ENCODE measurements around the gene OR4N2.
"Not testable (repeated sequence)": the region's sequence is repeated elsewhere in the genome, so short reads cannot be mapped to it uniquely, and the experiment has no call there.

The OR4N2 gene, protein sequence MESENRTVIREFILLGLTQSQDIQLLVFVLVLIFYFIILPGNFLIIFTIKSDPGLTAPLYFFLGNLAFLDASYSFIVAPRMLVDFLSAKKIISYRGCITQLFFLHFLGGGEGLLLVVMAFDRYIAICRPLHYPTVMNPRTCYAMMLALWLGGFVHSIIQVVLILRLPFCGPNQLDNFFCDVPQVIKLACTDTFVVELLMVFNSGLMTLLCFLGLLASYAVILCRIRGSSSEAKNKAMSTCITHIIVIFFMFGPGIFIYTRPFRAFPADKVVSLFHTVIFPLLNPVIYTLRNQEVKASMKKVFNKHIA

DNA sequence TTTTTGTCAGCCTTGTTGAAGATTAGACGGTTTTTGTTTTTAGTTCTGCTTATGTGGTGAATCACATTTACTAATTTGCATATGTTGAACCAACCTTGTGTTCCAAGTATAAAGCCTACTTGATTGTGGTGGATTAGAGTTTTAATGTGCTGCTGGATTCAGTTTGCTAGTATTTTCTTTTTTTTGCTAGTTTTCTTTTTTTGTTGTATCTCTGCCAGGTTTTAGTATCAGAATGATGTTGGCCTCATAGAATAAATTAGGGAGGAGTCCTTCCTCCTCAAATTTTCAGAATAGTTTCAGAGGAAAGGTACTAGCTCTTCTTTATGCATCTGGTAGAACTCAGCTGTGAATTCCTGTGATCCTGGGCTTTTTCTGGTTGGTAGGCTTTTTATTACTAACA is at the start of gene OR4N2:
OR4N2 (plus strand) TSS at position 301 of the 400 bp plus-strand sequence. CDS start 23,679 bp downstream, outside the sequence.
- not testable (repeated sequence) for H3K9me3 ChIP-seq (ENCODE audit: control insufficient read depth in 5 of 5, low read length in 5 of 5); H3K27ac ChIP-seq (ENCODE audit: low read depth, low read length); H3K27me3 ChIP-seq (ENCODE audit: control insufficient read depth in 5 of 5, insufficient read depth in 4 of 5, low read length in 5 of 5); H3K4me3 ChIP-seq (ENCODE audit: low read depth in 1 of 5, low read length in 5 of 5); H3K4me1 ChIP-seq (ENCODE audit: control insufficient read depth in 5 of 5, insufficient read depth in 5 of 5, low read length in 5 of 5); H3K36me3 ChIP-seq (ENCODE audit: control insufficient read depth in 5 of 5, insufficient read depth in 5 of 5, low read length in 5 of 5); H3K9ac ChIP-seq (ENCODE audit: low read length in 5 of 5)

DNA sequence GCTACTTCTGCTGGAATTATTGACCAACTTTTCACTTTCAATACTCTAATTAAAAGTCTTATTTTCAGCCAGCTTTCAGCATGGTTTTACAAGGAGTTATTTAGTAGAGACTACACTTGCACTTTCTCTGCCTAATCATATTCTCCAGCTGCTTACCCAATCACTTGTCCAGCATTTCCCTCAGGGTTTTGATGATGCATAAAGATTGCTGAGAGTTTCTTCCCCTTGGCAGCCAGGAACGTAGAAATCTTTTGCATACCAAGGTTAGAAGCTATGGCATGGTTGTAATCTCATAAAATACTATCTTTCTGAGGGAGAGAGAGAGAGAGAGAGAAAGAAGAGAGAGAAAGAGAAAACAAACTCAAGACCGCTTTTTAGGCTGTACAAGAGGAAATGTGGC is 49.4 kb upstream of the OR4N2 start:
- Histone ChIP-seq H3K9me3 (ENCODE audit: control insufficient read depth in 5 of 5, low read length in 5 of 5) (no peaks in the 10 kb centered on the region), H3K4me3 (ENCODE audit: low read depth in 1 of 5, low read length in 5 of 5) (no peak overlapping the region), H3K9ac (ENCODE audit: low read length in 5 of 5) (no peak overlapping the region), H3K4me1 (ENCODE audit: control insufficient read depth in 5 of 5, insufficient read depth in 5 of 5, low read length in 5 of 5) (peaks cover 0 to 6% (median 0%) of the 10 kb centered on the region in 5 donors), H3K36me3 (ENCODE audit: control insufficient read depth in 5 of 5, insufficient read depth in 5 of 5, low read length in 5 of 5) (no peaks in the 10 kb centered on the region), H3K27me3 (ENCODE audit: control insufficient read depth in 5 of 5, insufficient read depth in 4 of 5, low read length in 5 of 5) (no peaks in the 10 kb centered on the region), H3K27ac (ENCODE audit: low read depth, low read length) (no peak overlapping the region)

GRCh38 chr14:19771491-19771890 is 32.1 kb upstream of the OR4N2 start:
- H3K9me3 ChIP-seq (ENCODE audit: control insufficient read depth in 5 of 5, low read length in 5 of 5), result peaks cover 2 to 12% (median 6%) of the 10 kb centered on the region in 5 donors
- not testable (repeated sequence) for H3K27ac ChIP-seq (ENCODE audit: low read depth, low read length); H3K4me1 ChIP-seq (ENCODE audit: control insufficient read depth in 5 of 5, insufficient read depth in 5 of 5, low read length in 5 of 5); H3K27me3 ChIP-seq (ENCODE audit: control insufficient read depth in 5 of 5, insufficient read depth in 4 of 5, low read length in 5 of 5); H3K9ac ChIP-seq (ENCODE audit: low read length in 5 of 5); H3K36me3 ChIP-seq (ENCODE audit: control insufficient read depth in 5 of 5, insufficient read depth in 5 of 5, low read length in 5 of 5)
- peak overlapping the region in 1 of 5 donors; percentile 5 for H3K4me3 ChIP-seq (ENCODE audit: low read depth in 1 of 5, low read length in 5 of 5)

- peaks cover 0 to 3% (median 0%) of the 10 kb centered on the region in 5 donors for H3K27me3 ChIP-seq (ENCODE audit: control insufficient read depth in 5 of 5, insufficient read depth in 4 of 5, low read length in 5 of 5)
- H3K9me3 ChIP-seq (ENCODE audit: control insufficient read depth in 5 of 5, low read length in 5 of 5), result peaks cover 2 to 12% (median 6%) of the 10 kb centered on the region in 5 donors
- H3K4me1 ChIP-seq (ENCODE audit: control insufficient read depth in 5 of 5, insufficient read depth in 5 of 5, low read length in 5 of 5), result no peaks in the 10 kb centered on the region
- H3K27ac ChIP-seq (ENCODE audit: low read depth, low read length), result no peak overlapping the region
- no peak overlapping the region for H3K4me3 ChIP-seq (ENCODE audit: low read depth in 1 of 5, low read length in 5 of 5)
- no peak overlapping the region for H3K9ac ChIP-seq (ENCODE audit: low read length in 5 of 5)
- no peaks in the 10 kb centered on the region for H3K36me3 ChIP-seq (ENCODE audit: control insufficient read depth in 5 of 5, insufficient read depth in 5 of 5, low read length in 5 of 5)
Measured at GRCh38 chr14:19771895-19772430, 31.6 kb upstream of the OR4N2 start.

GRCh38 chr14:19772454-19772853 is 31.1 kb upstream of the OR4N2 start:
- H3K4me1 ChIP-seq (ENCODE audit: control insufficient read depth in 5 of 5, insufficient read depth in 5 of 5, low read length in 5 of 5); H3K36me3 ChIP-seq (ENCODE audit: control insufficient read depth in 5 of 5, insufficient read depth in 5 of 5, low read length in 5 of 5); H3K27ac ChIP-seq (ENCODE audit: low read depth, low read length); H3K9ac ChIP-seq (ENCODE audit: low read length in 5 of 5); H3K4me3 ChIP-seq (ENCODE audit: low read depth in 1 of 5, low read length in 5 of 5); H3K27me3 ChIP-seq (ENCODE audit: control insufficient read depth in 5 of 5, insufficient read depth in 4 of 5, low read length in 5 of 5): not testable (repeated sequence)
- H3K9me3 ChIP-seq (ENCODE audit: control insufficient read depth in 5 of 5, low read length in 5 of 5), result peaks cover 2 to 12% (median 6%) of the 10 kb centered on the region in 5 donors

- H3K27ac ChIP-seq (ENCODE audit: low read depth, low read length); H3K9ac ChIP-seq (ENCODE audit: low read length in 5 of 5); H3K27me3 ChIP-seq (ENCODE audit: control insufficient read depth in 5 of 5, insufficient read depth in 4 of 5, low read length in 5 of 5); H3K4me3 ChIP-seq (ENCODE audit: low read depth in 1 of 5, low read length in 5 of 5); H3K4me1 ChIP-seq (ENCODE audit: control insufficient read depth in 5 of 5, insufficient read depth in 5 of 5, low read length in 5 of 5); H3K36me3 ChIP-seq (ENCODE audit: control insufficient read depth in 5 of 5, insufficient read depth in 5 of 5, low read length in 5 of 5): not testable (repeated sequence)
- peaks cover 2 to 12% (median 6%) of the 10 kb centered on the region in 5 donors for H3K9me3 ChIP-seq (ENCODE audit: control insufficient read depth in 5 of 5, low read length in 5 of 5)
Measured at GRCh38 chr14:19773204-19773603, 30.4 kb upstream of the OR4N2 start, which contains the start of gene OR4M1. TSS of gene OR4M1 (plus strand) at chr14:19773504. CDS start at chr14:19780323, 6,819 bp downstream.

DNA sequence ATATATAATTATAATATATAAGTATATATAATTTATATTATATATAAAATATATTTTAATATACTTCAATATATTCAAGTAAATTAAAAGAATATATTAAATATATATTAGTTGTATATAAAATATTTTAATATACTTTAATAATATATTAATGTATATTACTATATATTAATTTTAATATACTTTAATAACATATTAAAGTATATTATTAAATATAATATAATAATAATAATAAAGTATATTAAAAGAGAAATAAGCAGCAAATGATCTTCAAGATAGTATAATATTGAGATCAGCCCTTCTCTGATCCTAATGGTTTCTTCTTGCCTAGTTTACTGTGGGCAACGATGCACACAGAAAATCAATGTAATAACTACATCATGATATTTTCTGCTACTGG is 28.0 kb upstream of the OR4N2 start:
- Histone ChIP-seq H3K4me3 (ENCODE audit: low read depth in 1 of 5, low read length in 5 of 5) (no peak overlapping the region), H3K9me3 (ENCODE audit: control insufficient read depth in 5 of 5, low read length in 5 of 5) (peaks cover 2 to 12% (median 6%) of the 10 kb centered on the region in 5 donors), H3K27me3 (ENCODE audit: control insufficient read depth in 5 of 5, insufficient read depth in 4 of 5, low read length in 5 of 5) (peaks cover 0 to 3% (median 0%) of the 10 kb centered on the region in 5 donors), H3K36me3 (ENCODE audit: control insufficient read depth in 5 of 5, insufficient read depth in 5 of 5, low read length in 5 of 5) (no peaks in the 10 kb centered on the region), H3K9ac (ENCODE audit: low read length in 5 of 5) (no peak overlapping the region), H3K4me1 (ENCODE audit: control insufficient read depth in 5 of 5, insufficient read depth in 5 of 5, low read length in 5 of 5) (no peaks in the 10 kb centered on the region), H3K27ac (ENCODE audit: low read depth, low read length) (no peak overlapping the region)

GRCh38 chr14:19785848-19786247 is 17.7 kb upstream of the OR4N2 start:
- H3K4me3 ChIP-seq (ENCODE audit: low read depth in 1 of 5, low read length in 5 of 5); H3K36me3 ChIP-seq (ENCODE audit: control insufficient read depth in 5 of 5, insufficient read depth in 5 of 5, low read length in 5 of 5); H3K27ac ChIP-seq (ENCODE audit: low read depth, low read length); H3K9ac ChIP-seq (ENCODE audit: low read length in 5 of 5); H3K4me1 ChIP-seq (ENCODE audit: control insufficient read depth in 5 of 5, insufficient read depth in 5 of 5, low read length in 5 of 5); H3K27me3 ChIP-seq (ENCODE audit: control insufficient read depth in 5 of 5, insufficient read depth in 4 of 5, low read length in 5 of 5); H3K9me3 ChIP-seq (ENCODE audit: control insufficient read depth in 5 of 5, low read length in 5 of 5): not testable (repeated sequence)

GRCh38 chr14:19787318-19787717 is 16.3 kb upstream of the OR4N2 start:
- H3K9me3 ChIP-seq (ENCODE audit: control insufficient read depth in 5 of 5, low read length in 5 of 5); H3K36me3 ChIP-seq (ENCODE audit: control insufficient read depth in 5 of 5, insufficient read depth in 5 of 5, low read length in 5 of 5); H3K4me3 ChIP-seq (ENCODE audit: low read depth in 1 of 5, low read length in 5 of 5); H3K27ac ChIP-seq (ENCODE audit: low read depth, low read length); H3K9ac ChIP-seq (ENCODE audit: low read length in 5 of 5); H3K27me3 ChIP-seq (ENCODE audit: control insufficient read depth in 5 of 5, insufficient read depth in 4 of 5, low read length in 5 of 5); H3K4me1 ChIP-seq (ENCODE audit: control insufficient read depth in 5 of 5, insufficient read depth in 5 of 5, low read length in 5 of 5): not testable (repeated sequence)

DNA sequence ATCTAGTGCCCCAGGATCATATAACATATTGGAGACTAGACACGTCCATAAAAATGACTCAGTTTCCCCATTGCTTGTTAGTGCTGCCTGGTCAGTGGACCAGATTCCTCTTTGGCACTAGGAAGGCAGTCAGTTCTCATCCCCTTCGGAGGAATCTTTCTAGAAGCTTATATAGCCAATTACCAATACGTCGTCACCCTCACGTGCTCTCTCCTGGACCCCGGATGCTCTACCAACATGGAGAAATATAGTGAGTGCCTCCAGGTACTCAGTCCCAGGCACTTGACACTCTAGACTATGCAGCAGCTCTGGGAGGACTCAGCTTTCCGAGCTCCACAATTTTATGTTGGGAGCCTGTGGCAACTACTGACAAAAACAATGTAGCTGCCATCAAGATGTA is 15.4 kb upstream of the OR4N2 start:
- H3K36me3 ChIP-seq (ENCODE audit: control insufficient read depth in 5 of 5, insufficient read depth in 5 of 5, low read length in 5 of 5); H3K27ac ChIP-seq (ENCODE audit: low read depth, low read length); H3K4me1 ChIP-seq (ENCODE audit: control insufficient read depth in 5 of 5, insufficient read depth in 5 of 5, low read length in 5 of 5); H3K9ac ChIP-seq (ENCODE audit: low read length in 5 of 5); H3K9me3 ChIP-seq (ENCODE audit: control insufficient read depth in 5 of 5, low read length in 5 of 5); H3K4me3 ChIP-seq (ENCODE audit: low read depth in 1 of 5, low read length in 5 of 5); H3K27me3 ChIP-seq (ENCODE audit: control insufficient read depth in 5 of 5, insufficient read depth in 4 of 5, low read length in 5 of 5): not testable (repeated sequence)
